ENCODE measurements around the gene CUTC. TPM values are rescaled to one million over a fixed set of nuclear protein-coding genes. Genes with fewer than 3 reads are reported as not detected.

CUTC gene
- 31.5 to 33.4 TPM (median 32.0 TPM) in 5 replicates for total RNA-seq (2022; extraction: Qiagen RNA extraction)

GRCh38 chr10:99732033-99732842 is at the start of gene CUTC, which contains the start of gene COX15:
Gene CUTC (plus strand): TSS chr10:99732234. CDS start chr10:99732349, 115 bp downstream.
Gene COX15 (minus strand): TSS chr10:99732127. CDS start chr10:99732049, 78 bp downstream.

GRCh38 chr10:99782447-99783286 is 50.6 kb downstream of the CUTC start, which contains the start of gene ABCC2:
Gene ABCC2 (plus strand): TSS chr10:99782640. CDS start chr10:99782845, 205 bp downstream.

Other genes starting within 250 kb of the CUTC start
- 0.06 to 0.11 TPM (median 0.08 TPM) in 3 of 5 replicates, not detected in the others for gene NKX2-3, start 199.3 kb upstream of the CUTC start, total RNA-seq (2022; extraction: Qiagen RNA extraction)
- 24.4 to 33.3 TPM (median 25.9 TPM) in 5 replicates for gene SLC25A28, start 111.8 kb upstream of the CUTC start, total RNA-seq (2022; extraction: Qiagen RNA extraction)
- gene ENTPD7, start 72.7 kb upstream of the CUTC start, total RNA-seq (2022; extraction: Qiagen RNA extraction): 8.9 to 12.6 TPM (median 10.9 TPM) in 5 replicates
- gene COX15, start 107 bp upstream of the CUTC start, total RNA-seq (2022; extraction: Qiagen RNA extraction): 26.3 to 31.5 TPM (median 29.1 TPM) in 5 replicates
- 119 to 142 TPM (median 123 TPM) in 5 replicates for gene ABCC2, start 50.4 kb downstream of the CUTC start, total RNA-seq (2022; extraction: Qiagen RNA extraction)